GM23338 (cell line): ENCODE results near the gene GOLGA7B.

Experiments
- CREB1 ChIP-seq: fragments of 250-450 bp; sonication (Bioruptor Pico); IDR thresholded peaks from 2 replicates; pipeline ENCODE4 v1.5.0; 2020; ENCODE audit warnings: low read depth, mild to moderate bottlenecking, moderate library complexity
- EZH2 ChIP-seq: fragments of 200-600 bp; sonication (generic); IDR thresholded peaks from one replicate; pipeline ENCODE4 v1.8.0; 2017; ENCODE audit warnings: antibody characterized with exemption, mild to moderate bottlenecking, low read depth; ENCODE audit not compliant: unreplicated experiment
- EZH2phosphoT487 ChIP-seq: fragments of 200-600 bp; sonication (generic); IDR thresholded peaks from one replicate; pipeline ENCODE4 v1.8.1; 2018; ENCODE audit warnings: antibody characterized with exemption; ENCODE audit not compliant: unreplicated experiment
- POLR2AphosphoS5 ChIP-seq: IDR thresholded peaks from 2 replicates; pipeline ENCODE4 v1.6.1; 2016; ENCODE audit warnings: antibody characterized with exemption, low read depth
- ZNF331 ChIP-seq: fragments of 250-450 bp; sonication (Bioruptor Pico); IDR thresholded peaks from 2 replicates; pipeline ENCODE4 v1.5.0; 2020; ENCODE audit warnings: low read depth, mild to moderate bottlenecking, moderate library complexity
- TF ChIP-seq, protein P1 (sequence below), 2 experiments: fragments of 200-600 bp in 1 of 2; sonication (generic) in 1 of 2; conservative IDR thresholded peaks; 2 replicates each; pipeline versions ENCODE4 v1.5.1 to v1.6.1; 2016 to 2017; ENCODE audit warnings: antibody characterized with exemption in 2 of 2, low read depth in 2 of 2, mild to moderate bottlenecking in 2 of 2, moderate library complexity in 1 of 2
- TF ChIP-seq, protein P2 (sequence below): IDR thresholded peaks from 2 replicates; pipeline ENCODE4 v1.6.1; 2016; ENCODE audit warnings: antibody characterized with exemption
- TF ChIP-seq, protein P3 (sequence below): fragments of 250-450 bp; sonication (Bioruptor Pico); IDR thresholded peaks from 2 replicates; pipeline ENCODE4 v1.5.0; 2020; ENCODE audit warnings: mild to moderate bottlenecking, moderate library complexity
- TF ChIP-seq, protein P4 (sequence below): IDR thresholded peaks from one replicate; pipeline ENCODE4 v1.6.1; 2018; ENCODE audit warnings: antibody characterized with exemption; ENCODE audit not compliant: unreplicated experiment

DNA sequence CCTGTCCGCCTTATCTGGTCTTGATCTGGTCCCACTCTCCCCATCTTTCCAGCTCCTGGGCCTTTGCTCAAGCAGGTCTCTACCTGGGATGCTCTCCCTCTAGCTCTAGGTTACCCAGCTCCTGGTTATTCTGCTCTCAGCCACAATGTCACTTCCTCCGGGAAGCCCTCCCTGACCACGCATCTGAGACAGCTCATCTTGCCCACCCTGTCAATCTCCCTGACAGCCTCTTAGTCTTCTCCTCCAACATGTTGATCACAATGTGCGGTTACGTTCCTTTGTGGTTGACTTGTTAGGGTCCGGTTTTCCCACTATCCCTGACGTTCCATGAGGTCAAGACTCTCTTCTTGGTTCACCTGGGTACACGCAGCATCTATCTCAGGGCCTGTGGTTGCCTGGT is 55.6 kb downstream of the GOLGA7B start:
- no peak for TF ChIP-seq POLR2AphosphoS5
- TF ChIP-seq, protein P1, sequence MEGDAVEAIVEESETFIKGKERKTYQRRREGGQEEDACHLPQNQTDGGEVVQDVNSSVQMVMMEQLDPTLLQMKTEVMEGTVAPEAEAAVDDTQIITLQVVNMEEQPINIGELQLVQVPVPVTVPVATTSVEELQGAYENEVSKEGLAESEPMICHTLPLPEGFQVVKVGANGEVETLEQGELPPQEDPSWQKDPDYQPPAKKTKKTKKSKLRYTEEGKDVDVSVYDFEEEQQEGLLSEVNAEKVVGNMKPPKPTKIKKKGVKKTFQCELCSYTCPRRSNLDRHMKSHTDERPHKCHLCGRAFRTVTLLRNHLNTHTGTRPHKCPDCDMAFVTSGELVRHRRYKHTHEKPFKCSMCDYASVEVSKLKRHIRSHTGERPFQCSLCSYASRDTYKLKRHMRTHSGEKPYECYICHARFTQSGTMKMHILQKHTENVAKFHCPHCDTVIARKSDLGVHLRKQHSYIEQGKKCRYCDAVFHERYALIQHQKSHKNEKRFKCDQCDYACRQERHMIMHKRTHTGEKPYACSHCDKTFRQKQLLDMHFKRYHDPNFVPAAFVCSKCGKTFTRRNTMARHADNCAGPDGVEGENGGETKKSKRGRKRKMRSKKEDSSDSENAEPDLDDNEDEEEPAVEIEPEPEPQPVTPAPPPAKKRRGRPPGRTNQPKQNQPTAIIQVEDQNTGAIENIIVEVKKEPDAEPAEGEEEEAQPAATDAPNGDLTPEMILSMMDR (conservative IDR thresholded peaks at IDR 0.05; ENCODE audit: low read depth in 2 of 2): no peak
- TF ChIP-seq, protein P2, sequence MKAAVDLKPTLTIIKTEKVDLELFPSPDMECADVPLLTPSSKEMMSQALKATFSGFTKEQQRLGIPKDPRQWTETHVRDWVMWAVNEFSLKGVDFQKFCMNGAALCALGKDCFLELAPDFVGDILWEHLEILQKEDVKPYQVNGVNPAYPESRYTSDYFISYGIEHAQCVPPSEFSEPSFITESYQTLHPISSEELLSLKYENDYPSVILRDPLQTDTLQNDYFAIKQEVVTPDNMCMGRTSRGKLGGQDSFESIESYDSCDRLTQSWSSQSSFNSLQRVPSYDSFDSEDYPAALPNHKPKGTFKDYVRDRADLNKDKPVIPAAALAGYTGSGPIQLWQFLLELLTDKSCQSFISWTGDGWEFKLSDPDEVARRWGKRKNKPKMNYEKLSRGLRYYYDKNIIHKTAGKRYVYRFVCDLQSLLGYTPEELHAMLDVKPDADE: no peak
- no peak for TF ChIP-seq EZH2
- no peak for TF ChIP-seq EZH2phosphoT487
- TF ChIP-seq, protein P3, sequence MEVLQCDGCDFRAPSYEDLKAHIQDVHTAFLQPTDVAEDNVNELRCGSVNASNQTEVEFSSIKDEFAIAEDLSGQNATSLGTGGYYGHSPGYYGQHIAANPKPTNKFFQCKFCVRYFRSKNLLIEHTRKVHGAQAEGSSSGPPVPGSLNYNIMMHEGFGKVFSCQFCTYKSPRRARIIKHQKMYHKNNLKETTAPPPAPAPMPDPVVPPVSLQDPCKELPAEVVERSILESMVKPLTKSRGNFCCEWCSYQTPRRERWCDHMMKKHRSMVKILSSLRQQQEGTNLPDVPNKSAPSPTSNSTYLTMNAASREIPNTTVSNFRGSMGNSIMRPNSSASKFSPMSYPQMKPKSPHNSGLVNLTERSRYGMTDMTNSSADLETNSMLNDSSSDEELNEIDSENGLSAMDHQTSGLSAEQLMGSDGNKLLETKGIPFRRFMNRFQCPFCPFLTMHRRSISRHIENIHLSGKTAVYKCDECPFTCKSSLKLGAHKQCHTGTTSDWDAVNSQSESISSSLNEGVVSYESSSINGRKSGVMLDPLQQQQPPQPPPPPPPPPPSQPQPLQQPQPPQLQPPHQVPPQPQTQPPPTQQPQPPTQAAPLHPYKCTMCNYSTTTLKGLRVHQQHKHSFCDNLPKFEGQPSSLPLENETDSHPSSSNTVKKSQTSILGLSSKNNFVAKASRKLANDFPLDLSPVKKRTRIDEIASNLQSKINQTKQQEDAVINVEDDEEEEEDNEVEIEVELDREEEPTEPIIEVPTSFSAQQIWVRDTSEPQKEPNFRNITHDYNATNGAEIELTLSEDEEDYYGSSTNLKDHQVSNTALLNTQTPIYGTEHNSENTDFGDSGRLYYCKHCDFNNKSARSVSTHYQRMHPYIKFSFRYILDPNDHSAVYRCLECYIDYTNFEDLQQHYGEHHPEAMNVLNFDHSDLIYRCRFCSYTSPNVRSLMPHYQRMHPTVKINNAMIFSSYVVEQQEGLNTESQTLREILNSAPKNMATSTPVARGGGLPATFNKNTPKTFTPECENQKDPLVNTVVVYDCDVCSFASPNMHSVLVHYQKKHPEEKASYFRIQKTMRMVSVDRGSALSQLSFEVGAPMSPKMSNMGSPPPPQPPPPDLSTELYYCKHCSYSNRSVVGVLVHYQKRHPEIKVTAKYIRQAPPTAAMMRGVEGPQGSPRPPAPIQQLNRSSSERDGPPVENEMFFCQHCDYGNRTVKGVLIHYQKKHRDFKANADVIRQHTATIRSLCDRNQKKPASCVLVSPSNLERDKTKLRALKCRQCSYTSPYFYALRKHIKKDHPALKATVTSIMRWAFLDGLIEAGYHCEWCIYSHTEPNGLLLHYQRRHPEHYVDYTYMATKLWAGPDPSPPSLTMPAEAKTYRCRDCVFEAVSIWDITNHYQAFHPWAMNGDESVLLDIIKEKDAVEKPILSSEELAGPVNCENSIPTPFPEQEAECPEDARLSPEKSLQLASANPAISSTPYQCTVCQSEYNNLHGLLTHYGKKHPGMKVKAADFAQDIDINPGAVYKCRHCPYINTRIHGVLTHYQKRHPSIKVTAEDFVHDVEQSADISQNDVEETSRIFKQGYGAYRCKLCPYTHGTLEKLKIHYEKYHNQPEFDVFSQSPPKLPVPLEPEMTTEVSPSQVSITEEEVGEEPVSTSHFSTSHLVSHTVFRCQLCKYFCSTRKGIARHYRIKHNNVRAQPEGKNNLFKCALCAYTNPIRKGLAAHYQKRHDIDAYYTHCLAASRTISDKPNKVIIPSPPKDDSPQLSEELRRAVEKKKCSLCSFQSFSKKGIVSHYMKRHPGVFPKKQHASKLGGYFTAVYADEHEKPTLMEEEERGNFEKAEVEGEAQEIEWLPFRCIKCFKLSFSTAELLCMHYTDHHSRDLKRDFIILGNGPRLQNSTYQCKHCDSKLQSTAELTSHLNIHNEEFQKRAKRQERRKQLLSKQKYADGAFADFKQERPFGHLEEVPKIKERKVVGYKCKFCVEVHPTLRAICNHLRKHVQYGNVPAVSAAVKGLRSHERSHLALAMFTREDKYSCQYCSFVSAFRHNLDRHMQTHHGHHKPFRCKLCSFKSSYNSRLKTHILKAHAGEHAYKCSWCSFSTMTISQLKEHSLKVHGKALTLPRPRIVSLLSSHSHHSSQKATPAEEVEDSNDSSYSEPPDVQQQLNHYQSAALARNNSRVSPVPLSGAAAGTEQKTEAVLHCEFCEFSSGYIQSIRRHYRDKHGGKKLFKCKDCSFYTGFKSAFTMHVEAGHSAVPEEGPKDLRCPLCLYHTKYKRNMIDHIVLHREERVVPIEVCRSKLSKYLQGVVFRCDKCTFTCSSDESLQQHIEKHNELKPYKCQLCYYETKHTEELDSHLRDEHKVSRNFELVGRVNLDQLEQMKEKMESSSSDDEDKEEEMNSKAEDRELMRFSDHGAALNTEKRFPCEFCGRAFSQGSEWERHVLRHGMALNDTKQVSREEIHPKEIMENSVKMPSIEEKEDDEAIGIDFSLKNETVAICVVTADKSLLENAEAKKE (CRISPR knock-in tag): no peak
- TF ChIP-seq, protein P4, sequence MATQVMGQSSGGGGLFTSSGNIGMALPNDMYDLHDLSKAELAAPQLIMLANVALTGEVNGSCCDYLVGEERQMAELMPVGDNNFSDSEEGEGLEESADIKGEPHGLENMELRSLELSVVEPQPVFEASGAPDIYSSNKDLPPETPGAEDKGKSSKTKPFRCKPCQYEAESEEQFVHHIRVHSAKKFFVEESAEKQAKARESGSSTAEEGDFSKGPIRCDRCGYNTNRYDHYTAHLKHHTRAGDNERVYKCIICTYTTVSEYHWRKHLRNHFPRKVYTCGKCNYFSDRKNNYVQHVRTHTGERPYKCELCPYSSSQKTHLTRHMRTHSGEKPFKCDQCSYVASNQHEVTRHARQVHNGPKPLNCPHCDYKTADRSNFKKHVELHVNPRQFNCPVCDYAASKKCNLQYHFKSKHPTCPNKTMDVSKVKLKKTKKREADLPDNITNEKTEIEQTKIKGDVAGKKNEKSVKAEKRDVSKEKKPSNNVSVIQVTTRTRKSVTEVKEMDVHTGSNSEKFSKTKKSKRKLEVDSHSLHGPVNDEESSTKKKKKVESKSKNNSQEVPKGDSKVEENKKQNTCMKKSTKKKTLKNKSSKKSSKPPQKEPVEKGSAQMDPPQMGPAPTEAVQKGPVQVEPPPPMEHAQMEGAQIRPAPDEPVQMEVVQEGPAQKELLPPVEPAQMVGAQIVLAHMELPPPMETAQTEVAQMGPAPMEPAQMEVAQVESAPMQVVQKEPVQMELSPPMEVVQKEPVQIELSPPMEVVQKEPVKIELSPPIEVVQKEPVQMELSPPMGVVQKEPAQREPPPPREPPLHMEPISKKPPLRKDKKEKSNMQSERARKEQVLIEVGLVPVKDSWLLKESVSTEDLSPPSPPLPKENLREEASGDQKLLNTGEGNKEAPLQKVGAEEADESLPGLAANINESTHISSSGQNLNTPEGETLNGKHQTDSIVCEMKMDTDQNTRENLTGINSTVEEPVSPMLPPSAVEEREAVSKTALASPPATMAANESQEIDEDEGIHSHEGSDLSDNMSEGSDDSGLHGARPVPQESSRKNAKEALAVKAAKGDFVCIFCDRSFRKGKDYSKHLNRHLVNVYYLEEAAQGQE: no peak
- no peak for TF ChIP-seq CREB1
- TF ChIP-seq ZNF331 (CRISPR knock-in tag): no peak
